MCF 10A (cell line): ENCODE measurements around the gene MRRF. TPM values are rescaled to one million over a fixed set of nuclear protein-coding genes. Genes with fewer than 3 reads are reported as not detected.
"Not testable (repeated sequence)": the region's sequence is repeated elsewhere in the genome, so short reads cannot be mapped to it uniquely, and the experiment has no call there.

Experiments used
- BruUV-seq: library from RNA; stranded (reverse); fragments of 400-500 nt; replicated peaks from 2 replicates; lab custom pipeline; 2021; lab: Mats Ljungman, UMichigan
- CTCF ChIA-PET: fragments of 300-600 bp; sonication (Branson Sonifier 250); formaldehyde crosslinking; extraction: SDS; loops from one replicate; lab custom pipeline; 2021; ENCODE audit warnings: antibody characterized with exemption, inconsistent platforms; lab: Yijun Ruan, JAX
- POLR2A ChIA-PET: fragments of 300-600, 350-650 bp; sonication (Branson Sonifier 250); formaldehyde crosslinking; extraction: SDS; loops from one replicate; lab custom pipeline; 2020; ENCODE audit warnings: antibody characterized with exemption, inconsistent platforms; lab: Yijun Ruan, JAX
- DNase-seq: peaks from one replicate; pipeline ENCODE4 v3.0.0-alpha.2; 2018; ENCODE audit not compliant: unreplicated experiment
- H3K27ac Mint-ChIP-seq: one replicate; pipeline ENCODE4 v1.8.0; 2022; ENCODE audit warnings: mild to moderate bottlenecking, low read depth, mixed read lengths; ENCODE audit not compliant: unreplicated experiment
- H3K27me3 Mint-ChIP-seq: one replicate; pipeline ENCODE4 v1.8.0; 2022; ENCODE audit warnings: mixed read lengths; ENCODE audit not compliant: insufficient read depth, unreplicated experiment
- H3K36me3 Mint-ChIP-seq: one replicate; pipeline ENCODE4 v1.8.0; 2022; ENCODE audit warnings: mild to moderate bottlenecking, moderate library complexity, mixed read lengths; ENCODE audit not compliant: insufficient read depth, unreplicated experiment
- H3K4me1 Mint-ChIP-seq: one replicate; pipeline ENCODE4 v1.8.0; 2022; ENCODE audit warnings: mixed read lengths; ENCODE audit not compliant: insufficient read depth, unreplicated experiment
- H3K4me3 Mint-ChIP-seq: one replicate; pipeline ENCODE4 v1.8.0; 2022; ENCODE audit warnings: mild to moderate bottlenecking, moderate library complexity, mixed read lengths; ENCODE audit not compliant: unreplicated experiment
- H3K9me3 Mint-ChIP-seq: one replicate; pipeline ENCODE4 v1.8.0; 2022; ENCODE audit warnings: mixed read lengths; ENCODE audit not compliant: unreplicated experiment
- intact Hi-C: fragments of 100-400 bp; cut with micrococcal nuclease; formaldehyde crosslinking; loops from 2 replicates; pipeline ENCODE4 v1.14.1; 2022
- total RNA-seq: library from RNA; stranded (reverse); gene quantifications from 2 replicates; pipeline ENCODE4 v1.2.3, GENCODE V29; 2022
- TF ChIP-seq, protein P1 (sequence below): fragments of 200-600 bp; IDR thresholded peaks from one replicate; pipeline ENCODE4 v1.8.0; 2022; ENCODE audit warnings: antibody characterized with exemption, mild to moderate bottlenecking; ENCODE audit not compliant: unreplicated experiment

The MRRF gene
- total RNA-seq, 1 experiment from 2014 or later, result 90.3 TPM

- no peaks in the 10 kb centered on the region for H3K27me3 Mint-ChIP-seq
- H3K9me3 Mint-ChIP-seq, result no peaks in the 10 kb centered on the region
- no peaks in the 10 kb centered on the region for H3K4me1 Mint-ChIP-seq
- intact Hi-C loops, result no loop called here
- BruUV-seq, result no TSS peak
- peak overlapping the region; percentile 7 for H3K27ac Mint-ChIP-seq
- CTCF ChIA-PET, result interaction anchor here (0.5 to 1.1 kb wide), 4 partner anchors 137 to 192 kb away, joined by 3 to 7 read pairs (median 5); no protein-coding TSS in a partner anchor
- no peak for DNase-seq
- no peak overlapping the region for H3K4me3 Mint-ChIP-seq
- H3K36me3 Mint-ChIP-seq, result peaks cover 71% of the 10 kb centered on the region
- TF ChIP-seq, protein P1, sequence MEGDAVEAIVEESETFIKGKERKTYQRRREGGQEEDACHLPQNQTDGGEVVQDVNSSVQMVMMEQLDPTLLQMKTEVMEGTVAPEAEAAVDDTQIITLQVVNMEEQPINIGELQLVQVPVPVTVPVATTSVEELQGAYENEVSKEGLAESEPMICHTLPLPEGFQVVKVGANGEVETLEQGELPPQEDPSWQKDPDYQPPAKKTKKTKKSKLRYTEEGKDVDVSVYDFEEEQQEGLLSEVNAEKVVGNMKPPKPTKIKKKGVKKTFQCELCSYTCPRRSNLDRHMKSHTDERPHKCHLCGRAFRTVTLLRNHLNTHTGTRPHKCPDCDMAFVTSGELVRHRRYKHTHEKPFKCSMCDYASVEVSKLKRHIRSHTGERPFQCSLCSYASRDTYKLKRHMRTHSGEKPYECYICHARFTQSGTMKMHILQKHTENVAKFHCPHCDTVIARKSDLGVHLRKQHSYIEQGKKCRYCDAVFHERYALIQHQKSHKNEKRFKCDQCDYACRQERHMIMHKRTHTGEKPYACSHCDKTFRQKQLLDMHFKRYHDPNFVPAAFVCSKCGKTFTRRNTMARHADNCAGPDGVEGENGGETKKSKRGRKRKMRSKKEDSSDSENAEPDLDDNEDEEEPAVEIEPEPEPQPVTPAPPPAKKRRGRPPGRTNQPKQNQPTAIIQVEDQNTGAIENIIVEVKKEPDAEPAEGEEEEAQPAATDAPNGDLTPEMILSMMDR, result no peak
- POLR2A ChIA-PET, result no interaction called here
Measured at GRCh38 chr9:122315534-122315933, 50.9 kb downstream of the MRRF start.

DNA sequence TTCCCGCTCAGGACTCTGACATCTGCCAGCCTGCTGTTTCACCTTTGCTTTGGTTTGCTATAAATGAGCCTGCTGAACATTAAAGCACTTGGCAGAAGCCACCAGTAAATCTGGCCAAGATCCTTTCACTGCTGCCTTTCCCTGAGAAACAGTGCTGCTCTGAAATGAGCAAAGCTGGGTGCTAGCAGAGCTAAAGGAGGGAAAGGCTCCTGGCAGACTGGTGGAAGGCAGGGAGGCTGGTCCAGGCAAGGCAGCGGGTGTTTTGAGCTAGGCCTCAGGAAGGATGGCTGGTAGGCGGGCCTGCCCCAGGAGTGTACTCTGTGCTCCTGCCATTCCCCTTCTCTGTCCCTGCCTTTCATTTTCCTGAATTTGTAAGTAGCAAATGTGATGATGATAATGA, 53.6 kb downstream of the MRRF start:
- Mint-ChIP-seq H3K36me3 (peaks cover 78% of the 10 kb centered on the region), H3K27me3 (no peaks in the 10 kb centered on the region), H3K4me3 (no peak overlapping the region), H3K9me3 (no peaks in the 10 kb centered on the region), H3K4me1 (no peaks in the 10 kb centered on the region), H3K27ac (no peak overlapping the region)
- TF ChIP-seq, protein P1, result no peak
- ChIA-PET CTCF (interaction anchor here (0.6 to 1.9 kb wide), 3 partner anchors 14 to 768 kb away, joined by 3 to 5 read pairs (median 3); no protein-coding TSS in a partner anchor), POLR2A (no interaction called here)
- intact Hi-C loops, result no loop called here
- BruUV-seq, result no TSS peak
- no peak for DNase-seq

DNA sequence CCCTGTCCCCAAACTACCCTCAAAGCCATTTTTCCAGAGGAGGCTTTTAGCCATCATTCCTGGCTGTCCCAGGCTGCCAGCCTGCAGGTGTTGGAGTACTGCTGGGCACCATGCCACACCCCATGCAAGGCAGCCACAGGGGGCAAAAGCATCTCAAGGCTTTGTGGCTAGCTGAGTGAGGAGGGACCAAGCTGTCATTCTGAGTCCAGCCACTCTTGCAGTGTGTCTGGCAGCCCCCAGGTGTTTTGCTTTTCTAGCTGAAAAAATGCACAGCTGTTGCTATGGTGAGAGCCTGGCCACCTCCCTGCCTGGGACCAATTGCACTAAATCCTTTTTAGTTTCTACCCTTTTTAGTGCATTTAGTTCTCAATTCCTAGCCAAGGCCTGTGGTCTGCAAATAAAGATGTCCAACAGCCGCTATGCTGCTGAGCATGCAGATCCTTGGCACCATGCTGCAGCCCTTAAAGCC, 55.8 kb downstream of the MRRF start:
- peaks cover 83% of the 10 kb centered on the region for H3K36me3 Mint-ChIP-seq
- TF ChIP-seq, protein P1, result no peak
- DNase-seq, result no peak
- no peaks in the 10 kb centered on the region for H3K9me3 Mint-ChIP-seq
- H3K4me1 Mint-ChIP-seq, result no peaks in the 10 kb centered on the region
- ChIA-PET CTCF (no interaction called here), POLR2A (no interaction called here)
- H3K4me3 Mint-ChIP-seq, result no peak overlapping the region
- BruUV-seq, result no TSS peak
- H3K27ac Mint-ChIP-seq, result no peak overlapping the region
- intact Hi-C loops, result no loop called here
- H3K27me3 Mint-ChIP-seq, result no peaks in the 10 kb centered on the region

GRCh38 chr9:122322553-122322952, 57.9 kb downstream of the MRRF start:
- TF ChIP-seq, protein P1, result no peak
- POLR2A ChIA-PET, result no interaction called here

DNA sequence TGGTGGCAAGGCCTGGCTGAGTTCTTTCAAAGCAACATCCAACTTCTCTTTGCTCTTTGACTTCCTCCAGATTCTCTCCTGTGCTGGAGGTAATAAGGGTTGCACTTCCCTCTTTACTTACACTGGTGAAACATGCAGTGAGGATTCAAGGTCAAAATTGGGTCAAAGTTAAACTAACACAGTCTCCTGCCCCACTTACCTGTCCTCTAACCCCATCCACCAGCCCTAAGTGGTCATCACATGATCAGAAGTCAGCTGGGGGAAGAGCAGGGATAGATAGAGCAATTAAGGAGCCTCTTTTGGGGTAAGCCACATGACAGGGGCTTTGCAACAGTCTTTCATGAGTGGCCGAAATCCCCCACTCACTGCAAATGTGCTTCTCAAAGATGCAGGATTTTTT, 60.0 kb downstream of the MRRF start:
- BruUV-seq, result not testable (repeated sequence)

More at GRCh38 chr9:122322553-122322952, 57.9 kb downstream of the MRRF start:
- Mint-ChIP-seq H3K9me3 (no peaks in the 10 kb centered on the region), H3K4me1 (no peaks in the 10 kb centered on the region), H3K27ac (no peak overlapping the region), H3K27me3 (no peaks in the 10 kb centered on the region), H3K4me3 (no peak overlapping the region), H3K36me3 (peaks cover 88% of the 10 kb centered on the region)
- BruUV-seq, result no TSS peak
- CTCF ChIA-PET, result no interaction called here
- DNase-seq, result no peak
- intact Hi-C loops, result no loop called here

More for the DNA sequence above, 60.0 kb downstream of the MRRF start:
- CTCF ChIA-PET, result interaction anchor here (1.5 kb wide), 1 partner anchor 200 kb away, joined by 4 read pairs; no protein-coding TSS in a partner anchor
- H3K27me3 Mint-ChIP-seq, H3K4me1 Mint-ChIP-seq, H3K27ac Mint-ChIP-seq, DNase-seq, intact Hi-C loops, H3K9me3 Mint-ChIP-seq, H3K4me3 Mint-ChIP-seq: not testable (repeated sequence)
- POLR2A ChIA-PET, result interaction anchor here (0.7 kb wide), 1 partner anchor 502 kb away, joined by 3 read pairs; no protein-coding TSS in a partner anchor
- H3K36me3 Mint-ChIP-seq, result peaks cover 67% of the 10 kb centered on the region
